ENCODE data around the gene TULP1.

Gene TULP1

DNA sequence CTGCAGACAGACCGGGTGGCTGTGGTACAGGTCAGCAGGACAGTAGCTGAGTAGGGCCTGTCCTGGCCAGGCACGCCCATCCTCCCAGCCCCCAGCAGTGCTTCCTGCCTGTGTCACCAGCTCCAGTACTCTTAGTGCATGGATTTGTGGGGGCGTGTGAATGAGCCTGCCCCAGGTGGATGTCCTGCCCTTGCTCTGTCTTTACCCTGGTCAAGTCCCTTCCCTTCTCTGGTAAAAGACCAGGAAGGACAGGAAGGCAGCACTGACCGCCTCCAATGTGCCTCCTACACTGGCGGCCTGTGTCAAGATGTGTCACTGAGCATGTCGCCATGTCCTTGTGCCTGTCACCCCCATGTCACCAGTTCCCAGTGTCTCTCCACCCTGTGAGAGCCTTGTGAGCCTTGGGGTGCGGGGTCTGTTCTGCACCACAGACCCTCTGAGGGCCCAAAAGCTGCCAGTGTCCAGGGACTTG is 27.7 kb downstream of the TULP1 start:
- DNase-seq (ENCODE audit: low read depth, low spot score) = peak; percentile 40

DNA sequence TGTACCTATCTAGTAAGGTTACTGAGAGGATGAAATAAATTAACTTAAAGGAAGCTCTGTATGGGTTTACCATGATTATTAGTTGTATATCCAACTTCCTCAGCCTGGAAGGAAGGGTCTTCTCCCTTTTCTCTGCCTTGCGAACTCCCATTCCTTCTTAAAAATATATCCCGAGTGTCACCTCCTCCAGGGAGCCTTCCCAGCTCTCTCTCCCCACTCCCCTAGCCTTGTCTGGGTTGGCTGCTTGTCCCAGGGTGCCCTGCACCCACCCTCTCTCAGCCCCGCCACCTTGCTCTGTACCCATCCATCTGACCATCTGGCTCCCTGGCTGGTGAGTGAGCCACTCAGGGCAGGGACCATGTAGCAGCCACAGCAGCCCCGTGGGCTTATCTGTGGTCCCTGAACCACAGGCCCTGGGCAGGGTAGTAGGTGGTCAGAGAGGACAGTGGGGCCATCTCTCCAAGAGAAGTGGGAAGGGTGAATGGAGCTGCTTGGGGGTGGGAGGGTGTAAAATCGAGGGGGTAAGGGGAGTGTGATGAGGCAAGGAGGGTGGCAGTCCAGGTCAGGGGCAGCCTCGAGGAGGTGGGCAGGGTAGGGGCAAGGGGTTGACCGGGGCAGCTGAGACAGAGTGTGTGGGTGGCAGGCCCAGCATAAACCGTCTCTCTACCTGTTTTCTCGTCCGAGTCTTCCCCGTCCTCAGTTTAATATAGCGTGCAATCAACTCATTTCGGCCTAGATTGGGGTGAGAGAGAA is 28.6 kb downstream of the TULP1 start:
- DNase-seq (ENCODE audit: low read depth, low spot score) = no peak

DNA sequence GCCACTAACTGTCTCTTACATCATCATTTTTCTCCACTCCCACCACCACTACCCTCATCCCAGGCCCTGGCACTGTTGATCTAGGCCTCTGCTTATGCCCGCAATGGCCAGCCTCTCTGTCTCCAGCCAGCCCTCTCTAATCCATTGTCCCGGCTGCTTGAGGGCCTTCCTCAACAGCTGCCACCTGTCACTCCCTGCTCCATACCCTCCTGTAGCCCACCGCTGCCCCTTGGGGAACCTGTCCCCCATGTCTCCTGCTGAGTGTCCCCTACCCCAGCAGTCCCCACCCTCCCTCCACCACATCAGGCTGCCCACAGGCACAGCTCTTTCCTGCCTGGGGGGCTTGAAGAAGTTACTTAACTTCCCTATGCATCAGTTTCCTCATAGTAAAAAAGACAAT is 29.2 kb downstream of the TULP1 start:
- DNase-seq (ENCODE audit: low read depth, low spot score) = no peak

DNA sequence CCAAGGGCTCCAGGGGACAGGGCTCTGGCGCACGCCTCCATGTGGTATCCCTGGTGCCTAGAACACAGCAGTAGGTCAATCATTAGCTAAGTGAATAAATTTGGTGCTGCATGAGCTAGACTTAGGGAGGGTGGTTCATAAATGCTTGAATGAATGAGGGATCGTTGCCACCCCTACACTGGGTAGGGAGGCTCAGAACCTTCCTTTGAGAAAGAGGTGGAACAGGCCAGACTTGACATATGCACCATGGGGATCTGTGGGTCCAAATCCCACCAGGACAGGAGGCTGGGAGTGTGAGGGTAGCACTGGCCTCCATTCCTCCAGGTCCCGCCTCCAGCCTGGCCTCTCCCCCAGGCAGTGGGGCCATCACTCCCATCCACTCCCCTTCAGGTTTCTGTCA is 29.6 kb downstream of the TULP1 start:
- DNase-seq (ENCODE audit: low read depth, low spot score) = no peak

GRCh38 chr6:35481226-35481625 is 31.5 kb downstream of the TULP1 start:
- DNase-seq (ENCODE audit: low read depth, low spot score) = no peak

GRCh38 chr6:35480176-35480575 is 32.5 kb downstream of the TULP1 start:
- DNase-seq (ENCODE audit: low read depth, low spot score) = no peak

GRCh38 chr6:35478259-35478658 is 34.4 kb downstream of the TULP1 start:
- no peak for DNase-seq (ENCODE audit: low read depth, low spot score)

DNA sequence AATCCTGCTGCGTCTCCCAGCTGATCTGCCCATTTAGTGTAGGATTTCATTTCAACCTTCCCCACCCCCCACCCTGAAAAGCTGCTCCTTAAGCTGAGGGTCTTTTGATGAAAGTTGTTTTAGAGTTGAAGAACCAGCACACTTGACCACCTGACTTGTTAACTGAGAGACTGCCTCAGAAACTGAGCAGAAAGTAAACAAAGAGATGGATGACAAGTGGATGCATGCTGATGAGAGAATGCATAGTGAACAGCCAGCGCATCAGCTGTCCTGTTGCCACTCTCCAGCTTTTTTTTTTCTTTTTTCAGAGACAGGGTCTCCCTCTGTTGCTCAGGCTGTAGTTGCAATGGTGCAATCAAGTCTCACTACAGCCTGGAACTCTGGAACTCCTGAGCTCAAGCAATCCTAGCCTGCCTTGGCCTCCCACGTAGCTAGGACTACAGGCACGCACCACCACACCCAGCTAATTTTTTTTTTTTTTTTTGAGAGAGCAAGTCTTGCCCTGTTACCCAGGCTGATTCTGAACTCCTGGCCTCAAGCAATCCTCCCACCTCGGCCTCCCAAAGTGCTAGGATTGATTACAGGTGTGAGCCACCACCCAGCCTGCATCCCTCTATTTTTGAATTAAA is 35.0 kb downstream of the TULP1 start:
- DNase-seq (ENCODE audit: low read depth, low spot score) = no peak

- DNase-seq (ENCODE audit: low read depth, low spot score) = no peak
Measured at GRCh38 chr6:35477028-35477427, 35.7 kb downstream of the TULP1 start.

- no peak for DNase-seq (ENCODE audit: low read depth, low spot score)
Measured at GRCh38 chr6:35476004-35476403, 36.7 kb downstream of the TULP1 start.

DNA sequence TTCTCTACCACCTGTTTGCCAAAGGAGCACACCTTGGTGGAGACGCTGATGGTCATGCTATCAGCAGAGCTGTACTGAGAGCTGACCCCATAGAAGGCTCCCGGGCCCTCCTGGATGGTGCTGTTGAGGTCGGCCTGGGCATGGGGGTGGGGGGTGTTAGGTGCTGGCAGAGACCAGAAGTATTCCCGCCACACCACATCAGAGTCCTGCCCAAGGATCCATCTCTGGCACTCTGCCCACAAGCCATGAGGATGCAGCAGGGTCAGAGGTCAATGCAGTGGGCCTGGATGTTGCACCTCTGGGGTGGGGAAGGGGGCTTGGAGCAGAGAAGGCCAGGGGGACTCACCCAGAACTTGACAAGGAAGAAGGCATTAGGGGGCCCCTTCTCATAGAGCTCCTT is 37.1 kb downstream of the TULP1 start:
- DNase-seq (ENCODE audit: low read depth, low spot score) = no peak

DNA sequence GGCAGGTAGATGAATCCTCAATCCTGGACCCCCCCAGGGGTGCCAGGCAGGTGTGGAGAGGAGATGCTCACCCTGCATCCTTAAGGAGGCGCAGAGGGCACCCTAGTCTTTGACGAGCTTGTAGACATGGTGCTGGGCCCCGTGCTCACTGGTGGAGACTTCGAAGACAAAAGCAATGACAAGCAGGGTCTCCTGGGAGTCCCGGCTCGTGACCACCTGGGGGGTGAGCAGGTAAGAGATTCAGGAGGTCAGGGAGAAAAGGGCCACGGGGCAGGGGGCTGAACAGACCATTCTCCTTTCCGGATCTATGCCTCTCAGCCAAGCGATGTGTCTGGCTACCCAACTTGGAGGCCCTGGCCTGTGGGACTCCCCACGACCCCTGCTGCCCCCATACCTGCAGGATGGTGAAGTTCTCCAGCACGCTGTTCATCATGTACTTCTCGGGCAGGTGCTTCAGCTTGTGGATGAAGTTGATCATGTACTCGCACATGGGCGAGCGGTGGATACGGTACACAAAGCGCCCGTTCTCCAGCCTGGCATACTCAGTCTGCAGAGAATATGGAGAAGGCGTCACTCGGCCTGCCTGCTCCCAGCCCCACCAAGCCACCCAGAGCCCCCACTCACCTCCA is 37.6 kb downstream of the TULP1 start:
- peak; percentile 35 for DNase-seq (ENCODE audit: low read depth, low spot score)

- DNase-seq (ENCODE audit: low read depth, low spot score) = peak; percentile 63
Measured at GRCh38 chr6:35474131-35474941, 38.4 kb downstream of the TULP1 start.

DNA sequence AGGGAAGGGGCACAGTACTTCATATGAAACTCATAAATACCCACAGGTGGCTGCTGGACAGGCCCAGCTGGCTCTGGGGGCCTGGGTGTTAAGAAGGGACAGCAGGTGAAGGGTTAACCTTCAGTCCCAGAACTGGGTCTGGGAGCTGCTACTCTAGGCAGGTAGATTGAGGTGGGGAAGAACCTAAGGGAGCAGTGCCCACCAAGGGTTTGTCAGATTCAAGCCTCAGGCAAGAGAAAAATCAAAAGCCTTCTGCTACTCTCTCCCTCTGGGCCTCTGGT is 38.9 kb downstream of the TULP1 start:
- DNase-seq (ENCODE audit: low read depth, low spot score) = no peak

GRCh38 chr6:35473075-35473849 is 39.4 kb downstream of the TULP1 start:
- DNase-seq (ENCODE audit: low read depth, low spot score) = peak; percentile 53

- no peak for DNase-seq (ENCODE audit: low read depth, low spot score)
Measured at GRCh38 chr6:35471836-35472345, 40.8 kb downstream of the TULP1 start.

DNA sequence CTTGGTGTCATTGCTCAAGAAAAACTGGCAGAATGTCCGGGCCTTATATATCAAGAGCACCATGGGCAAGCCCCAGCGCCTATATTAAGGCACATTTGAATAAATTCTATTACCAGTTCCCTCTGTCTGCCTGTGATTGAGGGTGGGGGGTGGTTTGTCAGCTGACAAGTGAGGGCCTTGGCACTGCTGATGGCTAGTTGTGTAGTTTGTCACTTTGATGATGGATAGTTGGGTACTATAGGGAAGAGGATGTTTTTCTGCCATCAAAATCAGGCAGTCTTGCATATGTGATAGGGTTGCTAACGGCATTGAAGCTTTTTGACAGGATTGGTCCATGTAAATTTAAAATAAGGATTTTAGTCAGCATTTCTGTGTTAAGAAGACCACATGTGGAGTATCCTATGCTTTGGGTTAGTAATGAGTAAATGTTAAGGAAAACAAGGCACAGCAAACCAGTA is 42.0 kb downstream of the TULP1 start:
- DNase-seq (ENCODE audit: low read depth, low spot score) = peak; percentile 34

- peak; percentile 49 for DNase-seq (ENCODE audit: low read depth, low spot score)
Measured at GRCh38 chr6:35469751-35470662, 42.7 kb downstream of the TULP1 start.

GRCh38 chr6:35468980-35469750 is 43.5 kb downstream of the TULP1 start:
- DNase-seq (ENCODE audit: low read depth, low spot score) = no peak

All from ELF-1 (cell line).